ENCODE results near the gene ZNF280C. TPM values are rescaled to one million over a fixed set of nuclear protein-coding genes. Genes with fewer than 3 reads are reported as not detected.

The ZNF280C gene
- total RNA-seq, 2 experiments from 2014 or later, result 5.7 to 10.8 TPM

GRCh38 chrX:130285710-130286109 is 17.0 kb upstream of the ZNF280C start:
- CTCF ChIA-PET (ENCODE audit: unreplicated experiment), result no interaction called here
- POLR2A ChIA-PET, result interaction anchor here (0.7 to 1.1 kb wide), 3 partner anchors 16 to 159 kb away, joined by 3 to 4 read pairs (median 3); no protein-coding TSS in a partner anchor
- BruUV-seq (replicated peaks), result no TSS peak
- no peak for DNase-seq (ENCODE audit: low spot score)
- intact Hi-C loops (cut with micrococcal nuclease; ENCODE audit: unreplicated experiment), result no loop called here
- H3K4me3 ChIP-seq (ENCODE audit: low read depth, low read length, poor library complexity, severe bottlenecking), result no peak overlapping the region
- no peak overlapping the region for H3K27ac ChIP-seq (ENCODE audit: low read depth, low read length, poor library complexity, severe bottlenecking)
- no peaks in the 10 kb centered on the region for H3K36me3 ChIP-seq (ENCODE audit: insufficient read depth, low read length)
- H3K4me2 ChIP-seq (ENCODE audit: low read length), result no peak overlapping the region
- no peaks in the 10 kb centered on the region for H3K4me1 ChIP-seq (ENCODE audit: insufficient read depth, low read length, poor library complexity, severe bottlenecking)
- no peak overlapping the region for H2AFZ ChIP-seq (ENCODE audit: low read length)
- no peak for TF ChIP-seq EZH2phosphoT487 (IDR thresholded peaks at IDR 0.05; ENCODE audit: borderline replicate concordance, low read depth, low read length)
- no peak for TF ChIP-seq CTCF (conservative IDR thresholded peaks at IDR 0.05; ENCODE audit: low read length)
- no peaks in the 10 kb centered on the region for H3K79me2 ChIP-seq (ENCODE audit: insufficient read depth, low read depth, low read length)
- no peaks in the 10 kb centered on the region for H4K20me1 ChIP-seq (ENCODE audit: insufficient read depth, low read length)
- H3K9me2 ChIP-seq (ENCODE audit: insufficient read depth, low read length), result no peaks in the 10 kb centered on the region
- no peaks in the 10 kb centered on the region for H3K9me3 ChIP-seq (ENCODE audit: low read length)

- intact Hi-C loops (cut with micrococcal nuclease; ENCODE audit: unreplicated experiment), result no loop called here
- Histone ChIP-seq H3K36me3 (ENCODE audit: insufficient read depth, low read length) (no peaks in the 10 kb centered on the region), H3K4me1 (ENCODE audit: insufficient read depth, low read length, poor library complexity, severe bottlenecking) (no peaks in the 10 kb centered on the region), H3K79me2 (ENCODE audit: insufficient read depth, low read depth, low read length) (no peaks in the 10 kb centered on the region), H4K20me1 (ENCODE audit: insufficient read depth, low read length) (no peaks in the 10 kb centered on the region), H3K4me3 (ENCODE audit: low read depth, low read length, poor library complexity, severe bottlenecking) (no peak overlapping the region), H3K27ac (ENCODE audit: low read depth, low read length, poor library complexity, severe bottlenecking) (no peak overlapping the region), H3K9me3 (ENCODE audit: low read length) (no peaks in the 10 kb centered on the region), H3K4me2 (ENCODE audit: low read length) (no peak overlapping the region), H3K9me2 (ENCODE audit: insufficient read depth, low read length) (no peaks in the 10 kb centered on the region), H2AFZ (ENCODE audit: low read length) (no peak overlapping the region)
- TF ChIP-seq CTCF (conservative IDR thresholded peaks at IDR 0.05; ENCODE audit: low read length) (no peak), EZH2phosphoT487 (IDR thresholded peaks at IDR 0.05; ENCODE audit: borderline replicate concordance, low read depth, low read length) (no peak)
- ChIA-PET CTCF (ENCODE audit: unreplicated experiment) (no interaction called here), POLR2A (interaction anchor here (0.7 to 1.1 kb wide), 3 partner anchors 15 to 159 kb away, joined by 3 to 4 read pairs (median 3); no protein-coding TSS in a partner anchor)
- DNase-seq (ENCODE audit: low spot score), result no peak
- no TSS peak for BruUV-seq (replicated peaks)
Measured at GRCh38 chrX:130285069-130285620, 16.4 kb upstream of the ZNF280C start.

GRCh38 chrX:130282151-130282550 is 13.5 kb upstream of the ZNF280C start:
- no peak for DNase-seq (ENCODE audit: low spot score)
- POLR2A ChIA-PET, result interaction anchor here (0.6 kb wide), 1 partner anchor 123 kb away, joined by 5 read pairs; no protein-coding TSS in a partner anchor
- H3K4me3 ChIP-seq (ENCODE audit: low read depth, low read length, poor library complexity, severe bottlenecking), result no peak overlapping the region
- CTCF ChIA-PET (ENCODE audit: unreplicated experiment), result no interaction called here
- TF ChIP-seq CTCF (conservative IDR thresholded peaks at IDR 0.05; ENCODE audit: low read length), result no peak
- intact Hi-C loops (cut with micrococcal nuclease; ENCODE audit: unreplicated experiment), result no loop called here
- no peak overlapping the region for H2AFZ ChIP-seq (ENCODE audit: low read length)
- no peaks in the 10 kb centered on the region for H3K9me3 ChIP-seq (ENCODE audit: low read length)
- no peaks in the 10 kb centered on the region for H3K4me1 ChIP-seq (ENCODE audit: insufficient read depth, low read length, poor library complexity, severe bottlenecking)
- no TSS peak for BruUV-seq (replicated peaks)
- H3K79me2 ChIP-seq (ENCODE audit: insufficient read depth, low read depth, low read length), result no peaks in the 10 kb centered on the region
- H3K27ac ChIP-seq (ENCODE audit: low read depth, low read length, poor library complexity, severe bottlenecking), result no peak overlapping the region
- H3K9me2 ChIP-seq (ENCODE audit: insufficient read depth, low read length), result no peaks in the 10 kb centered on the region
- H4K20me1 ChIP-seq (ENCODE audit: insufficient read depth, low read length), result no peaks in the 10 kb centered on the region
- no peak overlapping the region for H3K4me2 ChIP-seq (ENCODE audit: low read length)
- no peaks in the 10 kb centered on the region for H3K36me3 ChIP-seq (ENCODE audit: insufficient read depth, low read length)

Data from OCI-LY7 (cell line).